ENCODE measurements around the gene RHOT2. TPM values are rescaled to one million over a fixed set of nuclear protein-coding genes. Genes with fewer than 3 reads are reported as not detected.

RHOT2 gene
- total and polyA plus RNA-seq, 2 of the 8 experiments (the other 6 are each of a cell fraction or from before 2014, with no cell fraction given) = 149 to 194 TPM

- TF ChIP-seq SIN3A (conservative IDR thresholded peaks at IDR 0.05 in 1 of 2, IDR thresholded peaks at IDR 0.05 in 1 of 2; ENCODE audit: low read depth in 1 of 2, low read length in 2 of 2) = peak in 1 of 2 experiments; percentile 73; a peak in 1 of 4 replicates
Observed at GRCh38 chr16:706189-707061, 38.5 kb downstream of the RHOT2 start (continued).

All from H1 (cell line).